NCI-H2171 treated with DMSO at 0.1 percent for 48 hours (cell line): ENCODE measurements around the gene DTX1.

Source experiments
- DNase-seq: peaks from one replicate; lab custom pipeline; 2025; lab: John Stamatoyannopoulos, UW

Gene DTX1

GRCh38 chr12:113071135-113072112 is 14.9 kb downstream of the DTX1 start:
- DNase-seq, result peak; percentile 55

GRCh38 chr12:113072136-113072535 is 15.6 kb downstream of the DTX1 start:
- no peak for DNase-seq

GRCh38 chr12:113073586-113073985 is 17.1 kb downstream of the DTX1 start:
- no peak for DNase-seq

GRCh38 chr12:113075137-113075683 is 18.7 kb downstream of the DTX1 start:
- no peak for DNase-seq

- no peak for DNase-seq
Measured at GRCh38 chr12:113077057-113077858, 20.7 kb downstream of the DTX1 start.

GRCh38 chr12:113077859-113078255 is 21.3 kb downstream of the DTX1 start:
- no peak for DNase-seq

- DNase-seq, result no peak
Measured at GRCh38 chr12:113081873-113082272, 25.3 kb downstream of the DTX1 start.

GRCh38 chr12:113082486-113083148 is 26.1 kb downstream of the DTX1 start:
- no peak for DNase-seq

GRCh38 chr12:113083863-113084435 is 27.4 kb downstream of the DTX1 start:
- no peak for DNase-seq

- DNase-seq, result no peak
Measured at GRCh38 chr12:113086249-113087164, 30.0 kb downstream of the DTX1 start.

GRCh38 chr12:113087193-113087592 is 30.7 kb downstream of the DTX1 start:
- DNase-seq, result no peak

- no peak for DNase-seq
Measured at GRCh38 chr12:113088037-113088436, 31.5 kb downstream of the DTX1 start.

- DNase-seq, result no peak
Measured at GRCh38 chr12:113088971-113089756, 32.6 kb downstream of the DTX1 start.

- DNase-seq, result no peak
Measured at GRCh38 chr12:113089839-113090238, 33.3 kb downstream of the DTX1 start.

- DNase-seq, result no peak
Measured at GRCh38 chr12:113090740-113091139, 34.2 kb downstream of the DTX1 start.

GRCh38 chr12:113091506-113091905 is 35.0 kb downstream of the DTX1 start:
- DNase-seq, result no peak

- no peak for DNase-seq
Measured at GRCh38 chr12:113092607-113093408, 36.3 kb downstream of the DTX1 start.

GRCh38 chr12:113093409-113094101 is 37.0 kb downstream of the DTX1 start:
- DNase-seq, result no peak
